Measurements from ENCODE around the gene IP6K2.

GRCh38 chr3:48709051-48709461 is 8.0 kb downstream of the IP6K2 start:
- TF ChIP-seq TAF1 (IDR thresholded peaks at IDR 0.05; ENCODE audit: low read depth) (no peak), EP300 (IDR thresholded peaks at IDR 0.05; ENCODE audit: borderline replicate concordance) (no peak), RAD21 (IDR thresholded peaks at IDR 0.05; ENCODE audit: low read depth) (no peak), EGR1 (IDR thresholded peaks at IDR 0.05) (no peak), CEBPB (IDR thresholded peaks at IDR 0.05) (no peak), ZBTB7A (IDR thresholded peaks at IDR 0.05; ENCODE audit: low read depth) (no peak), FOXM1 (IDR thresholded peaks at IDR 0.05; ENCODE audit: borderline replicate concordance, low read depth) (no peak), REST (IDR thresholded peaks at IDR 0.05; ENCODE audit: low read depth) (no peak), YY1 (IDR thresholded peaks at IDR 0.05; ENCODE audit: low read depth) (no peak), MAX (IDR thresholded peaks at IDR 0.05) (no peak), TEAD4 (IDR thresholded peaks at IDR 0.05) (no peak), CREB1 (IDR thresholded peaks at IDR 0.05; ENCODE audit: low read depth) (no peak), NFIC (IDR thresholded peaks at IDR 0.05) (no peak), TCF12 (IDR thresholded peaks at IDR 0.05; ENCODE audit: low read depth) (no peak)
